GM12864 (cell line): ENCODE measurements around the gene TAP2.

ENCODE experiments used
- DNase-seq: peaks from one replicate; pipeline ENCODE4 v3.0.0-alpha.2; 2011; ENCODE audit warnings: low read depth
- H3K4me3 ChIP-seq: 2 replicates; pipeline ENCODE4 v1.5.1; 2011; ENCODE audit warnings: mild to moderate bottlenecking, low read depth, low read length, control low read depth
- CTCF ChIP-seq: IDR thresholded peaks from 2 replicates; pipeline ENCODE4 v1.5.1; 2011; ENCODE audit warnings: low read depth, mild to moderate bottlenecking, moderate library complexity, low read length, control low read depth, inconsistent platforms; ENCODE audit errors: missing control alignments

Gene TAP2

DNA sequence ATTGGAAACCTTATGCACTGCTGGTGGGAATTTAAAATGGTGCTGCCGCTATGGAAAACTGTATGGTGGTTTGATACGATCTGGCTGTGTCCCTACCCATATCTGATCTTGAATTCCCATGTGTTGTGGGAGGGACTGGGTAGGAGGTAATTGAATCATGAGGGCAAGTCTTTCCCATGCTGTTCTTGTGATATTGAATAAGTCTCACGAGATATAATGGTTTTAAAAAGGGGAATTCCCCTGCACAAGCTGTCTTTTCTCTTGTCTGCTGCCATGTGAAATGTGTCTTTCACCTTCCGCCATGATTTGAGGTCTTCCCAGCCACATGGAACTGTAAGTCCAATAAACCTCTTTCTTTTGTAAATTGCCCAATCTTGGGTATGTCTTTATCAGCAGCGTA lies 4.9 kb downstream of the TAP2 start:
- DNase-seq: no peak
- no peak for TF ChIP-seq CTCF
- no peak overlapping the region for H3K4me3 ChIP-seq

- TF ChIP-seq CTCF: no peak
- DNase-seq: no peak
Observed at GRCh38 chr6:32832535-32832934, 6.0 kb downstream of the TAP2 start.

GRCh38 chr6:32830936-32831335 lies 7.6 kb downstream of the TAP2 start:
- DNase-seq: no peak
- H3K4me3 ChIP-seq: no peak overlapping the region
- no peak for TF ChIP-seq CTCF

More at GRCh38 chr6:32832535-32832934, 6.0 kb downstream of the TAP2 start:
- H3K4me3 ChIP-seq: no peak overlapping the region

DNA sequence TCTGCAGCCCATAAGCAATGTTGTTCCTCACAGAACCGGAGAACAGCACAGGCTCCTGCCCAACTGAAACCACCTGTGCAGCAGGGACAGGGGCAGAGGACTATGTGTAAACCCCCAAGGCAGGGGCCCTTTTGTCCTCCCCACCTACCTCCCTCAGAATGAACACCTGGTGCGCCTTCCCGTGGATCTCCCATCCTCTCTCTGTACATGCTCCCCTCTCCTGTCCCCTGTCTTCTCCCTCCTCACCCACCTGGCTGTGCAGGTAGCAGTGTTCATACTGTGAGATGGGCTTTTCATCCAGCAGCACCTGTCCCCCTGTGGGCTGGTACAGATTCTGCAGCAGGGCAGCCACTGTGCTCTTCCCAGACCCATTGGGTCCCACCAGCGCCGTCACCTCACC lies 8.5 kb downstream of the TAP2 start:
- TF ChIP-seq CTCF: no peak
- H3K4me3 ChIP-seq: no peak overlapping the region
- DNase-seq: no peak

DNA sequence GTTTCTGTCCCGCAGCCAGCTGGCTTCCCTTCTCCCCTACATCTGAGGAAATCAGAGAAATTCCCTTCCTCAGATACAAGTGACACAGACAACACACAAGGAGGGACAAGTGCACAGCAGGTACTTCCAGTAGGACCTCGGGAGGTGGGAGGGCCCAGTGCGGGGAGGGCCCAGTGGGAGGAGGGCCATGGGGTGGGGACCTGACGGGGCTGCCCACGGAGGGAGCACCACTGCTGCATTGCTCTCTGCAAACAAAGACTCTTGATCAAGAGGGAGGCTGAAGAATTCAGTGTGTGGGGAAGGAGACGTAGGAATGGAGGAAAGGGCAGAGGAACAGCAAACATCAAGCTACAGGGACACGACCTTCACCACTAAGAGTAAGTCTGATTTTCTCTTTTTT lies 9.0 kb downstream of the TAP2 start:
- DNase-seq: no peak
- H3K4me3 ChIP-seq: no peak overlapping the region
- TF ChIP-seq CTCF: no peak

DNA sequence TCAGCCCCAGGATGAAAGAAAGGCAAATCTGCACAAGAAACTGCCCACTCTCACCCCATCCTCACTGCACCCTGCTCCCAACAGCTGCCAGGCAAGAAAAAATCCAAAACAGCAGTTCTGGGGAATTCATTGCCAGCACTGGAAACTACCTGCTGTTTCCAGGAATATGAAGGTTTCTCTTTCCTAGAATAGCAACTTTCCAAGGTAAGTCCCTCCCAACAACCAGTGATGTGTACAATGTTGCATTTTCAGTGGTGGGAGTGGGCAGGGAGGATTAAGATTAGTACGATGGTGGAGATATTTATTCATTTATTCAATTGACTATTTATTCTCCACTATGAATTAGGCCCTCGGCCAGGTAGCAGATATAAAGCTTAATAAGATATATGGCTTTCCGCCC lies 11.5 kb downstream of the TAP2 start:
- TF ChIP-seq CTCF: no peak
- H3K4me3 ChIP-seq: no peak overlapping the region
- DNase-seq: no peak

- DNase-seq: no peak
- peak; percentile 28 for TF ChIP-seq CTCF
- no peak overlapping the region for H3K4me3 ChIP-seq
Observed at GRCh38 chr6:32825966-32826365, 12.6 kb downstream of the TAP2 start.
